Stimulated activated CD4-positive, alpha-beta T cell treated with anti-CD3 and anti-CD28 coated beads, Interleukin-15, amount 100 ng/mL, for 1 hour (primary cell): ENCODE data around the gene PRRT3.
A peak's percentile ranks its signal among the peaks of the same experiment; 100 is the strongest.

Source experiments
- DNase-seq, 2 donors: peaks; one replicate each; pipeline ENCODE4 v3.0.0-alpha.2; 2020; ENCODE audit warnings: low read depth in 1 of 2, low spot score in 1 of 2

The PRRT3 gene

GRCh38 chr3:9951962-9952805 is at the start of gene PRRT3:
TSS of gene PRRT3 (minus strand) at chr3:9952408. CDS start at chr3:9950115, 2,293 bp downstream.
- peak in 1 of 2 donors; percentile 51 for DNase-seq

DNA sequence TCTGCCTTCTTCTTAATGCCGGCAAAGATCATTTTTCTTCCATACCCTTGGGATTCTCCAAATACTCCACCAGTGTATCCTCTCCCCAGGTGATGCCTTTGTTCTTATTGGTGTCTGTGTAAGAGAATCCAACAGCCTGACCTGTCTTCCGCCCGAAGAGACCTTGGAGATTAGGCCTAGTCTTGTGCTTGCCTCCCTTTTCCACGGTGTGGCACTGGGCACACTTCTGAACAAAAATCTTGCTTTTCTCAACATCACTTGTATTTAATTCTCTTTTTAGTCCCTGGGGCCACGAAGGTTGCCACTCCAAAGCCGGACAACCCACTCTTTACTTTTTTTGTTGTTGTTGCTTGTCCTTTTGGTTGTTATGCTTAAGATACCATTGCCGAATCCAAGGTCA is 48.5 kb upstream of the PRRT3 start:
- DNase-seq, result no peak

DNA sequence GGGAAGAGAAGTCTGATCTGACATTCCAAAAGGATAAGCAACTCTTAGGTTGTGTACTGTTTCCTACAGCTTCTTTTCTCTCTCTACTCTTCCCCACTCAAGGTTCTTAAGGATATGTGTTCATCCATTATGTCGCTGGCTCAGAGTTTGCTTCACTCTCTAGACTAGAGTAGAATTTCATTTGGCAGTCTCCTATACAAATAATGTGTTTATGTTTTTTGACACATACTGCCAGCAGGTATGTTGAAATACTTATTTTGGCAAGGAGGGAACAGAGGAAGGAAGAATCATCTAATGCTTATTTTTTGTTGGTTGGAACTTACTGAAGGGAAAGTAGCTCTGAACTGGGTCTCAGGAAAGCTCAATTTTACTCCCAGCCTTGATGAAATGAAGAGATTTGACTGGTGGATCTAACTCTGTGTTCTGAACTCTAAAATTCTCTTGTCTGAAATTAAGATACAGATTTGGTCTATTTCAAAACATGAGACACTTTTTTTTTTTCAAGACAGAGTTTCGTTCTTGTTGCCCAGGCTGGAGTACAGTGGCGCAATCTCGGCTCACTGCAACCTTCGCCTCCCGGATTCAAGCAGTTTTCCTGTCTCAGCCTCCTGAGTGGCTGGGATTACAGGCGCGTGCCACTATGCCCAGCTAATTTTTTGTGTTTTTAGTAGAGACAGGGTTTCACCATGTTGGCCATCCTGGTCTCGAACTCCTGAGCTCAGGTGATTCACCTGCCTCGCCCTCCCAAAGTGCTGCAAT is 42.1 kb upstream of the PRRT3 start:
- DNase-seq, result no peak

DNA sequence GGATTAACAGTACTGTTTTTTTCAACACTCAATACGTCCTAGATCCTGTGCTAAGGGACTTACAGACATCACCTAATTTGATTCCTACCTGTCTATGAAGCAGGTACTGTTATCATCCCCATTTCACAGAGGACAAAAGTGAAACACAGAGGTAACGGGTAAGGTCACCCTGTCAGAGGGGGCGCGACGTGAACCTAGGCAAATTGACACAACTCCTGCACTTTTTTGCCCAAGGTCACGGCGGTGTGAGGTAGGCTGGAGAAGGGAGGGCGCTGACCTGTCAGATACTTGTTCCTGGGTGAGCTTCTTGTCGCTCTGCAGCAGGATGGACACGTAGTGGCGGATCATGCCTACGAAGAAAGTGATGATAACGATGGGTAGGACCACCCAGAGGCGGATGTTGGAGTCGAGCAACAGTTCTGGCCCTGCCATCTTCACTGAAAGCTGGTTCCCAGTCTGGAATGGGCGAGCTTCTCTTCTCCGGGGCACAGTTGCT is 34.1 kb upstream of the PRRT3 start:
- no peak for DNase-seq

GRCh38 chr3:9980251-9980650 is 28.0 kb upstream of the PRRT3 start:
- DNase-seq, result no peak

- DNase-seq, result no peak
Observed at GRCh38 chr3:9978710-9979305, 26.6 kb upstream of the PRRT3 start.

DNA sequence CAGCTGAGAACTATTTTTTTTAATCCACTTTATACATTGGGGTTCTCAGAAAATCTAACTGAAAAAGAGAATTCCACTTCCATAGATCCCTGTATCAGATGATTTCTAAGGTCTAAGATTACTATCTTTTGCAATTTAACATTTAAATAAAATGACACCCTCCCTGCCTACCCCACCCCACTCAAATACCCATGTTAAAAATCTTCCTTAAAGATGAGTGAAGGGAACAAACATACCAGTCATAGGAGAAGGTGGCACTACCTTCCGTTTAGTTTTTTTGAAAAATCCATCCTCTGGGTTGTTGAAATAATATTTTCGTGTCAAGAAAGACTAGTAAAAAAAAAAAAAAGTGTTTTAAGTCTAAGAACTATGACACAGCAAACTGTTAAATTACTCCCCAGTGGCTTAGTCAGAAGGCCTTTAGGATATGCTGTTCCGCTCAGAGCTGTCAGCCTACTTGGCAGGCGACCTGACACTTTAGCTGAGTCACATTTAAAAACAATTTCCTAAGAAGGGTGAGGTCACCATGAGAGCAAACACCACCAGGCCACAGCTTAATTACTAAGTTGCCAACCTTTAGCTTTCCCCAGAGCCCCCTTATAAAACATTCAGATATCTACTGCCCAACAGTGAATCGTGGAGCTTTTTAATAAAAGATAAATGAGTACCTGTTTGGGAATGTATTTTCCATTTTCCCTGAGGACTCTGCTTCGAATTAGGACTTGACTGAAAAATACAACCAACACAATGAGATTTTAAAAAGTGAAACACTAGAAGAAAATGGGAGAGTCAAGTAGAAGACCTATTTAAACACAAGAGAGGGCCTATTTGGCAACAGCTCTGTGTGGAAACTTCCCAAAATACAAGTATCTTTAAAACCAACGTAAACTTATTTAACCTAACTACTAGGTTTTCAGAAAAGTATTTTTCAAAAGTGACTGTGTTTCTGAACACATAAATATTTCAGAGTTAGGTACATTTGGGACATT is 24.8 kb upstream of the PRRT3 start:
- no peak for DNase-seq

DNA sequence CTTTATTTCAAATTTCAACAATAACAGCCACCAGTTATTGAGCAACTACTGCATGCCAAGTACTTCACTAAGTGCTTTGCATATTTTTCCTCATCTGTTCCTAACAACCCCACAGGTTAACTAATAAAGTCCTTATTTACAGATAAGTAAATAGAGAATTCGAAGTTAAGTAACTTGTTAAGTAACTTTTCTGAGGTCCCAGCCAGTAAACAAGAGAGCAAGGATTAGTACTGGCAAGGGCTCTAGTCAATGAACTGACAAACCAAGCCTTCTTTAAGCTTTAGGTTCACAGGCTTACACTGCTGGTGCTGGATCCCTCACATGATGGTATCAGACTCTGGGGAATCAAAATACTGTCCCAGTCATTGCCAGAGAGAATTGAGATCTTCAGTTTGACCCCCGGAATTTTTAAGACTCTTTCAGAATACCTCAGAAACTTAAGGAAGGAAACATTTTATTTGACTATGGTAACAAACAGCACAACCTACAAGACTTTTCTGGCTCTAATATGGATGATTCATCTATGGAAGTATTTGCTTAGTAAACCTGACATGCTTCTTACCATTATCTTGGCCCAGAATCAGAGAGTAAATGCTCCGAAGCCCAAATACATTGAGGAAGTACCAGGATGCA is 17.9 kb upstream of the PRRT3 start:
- DNase-seq, result no peak

GRCh38 chr3:9969632-9970019 is 17.4 kb upstream of the PRRT3 start:
- no peak for DNase-seq

- DNase-seq, result no peak
Observed at GRCh38 chr3:9966841-9967240, 14.6 kb upstream of the PRRT3 start.

DNA sequence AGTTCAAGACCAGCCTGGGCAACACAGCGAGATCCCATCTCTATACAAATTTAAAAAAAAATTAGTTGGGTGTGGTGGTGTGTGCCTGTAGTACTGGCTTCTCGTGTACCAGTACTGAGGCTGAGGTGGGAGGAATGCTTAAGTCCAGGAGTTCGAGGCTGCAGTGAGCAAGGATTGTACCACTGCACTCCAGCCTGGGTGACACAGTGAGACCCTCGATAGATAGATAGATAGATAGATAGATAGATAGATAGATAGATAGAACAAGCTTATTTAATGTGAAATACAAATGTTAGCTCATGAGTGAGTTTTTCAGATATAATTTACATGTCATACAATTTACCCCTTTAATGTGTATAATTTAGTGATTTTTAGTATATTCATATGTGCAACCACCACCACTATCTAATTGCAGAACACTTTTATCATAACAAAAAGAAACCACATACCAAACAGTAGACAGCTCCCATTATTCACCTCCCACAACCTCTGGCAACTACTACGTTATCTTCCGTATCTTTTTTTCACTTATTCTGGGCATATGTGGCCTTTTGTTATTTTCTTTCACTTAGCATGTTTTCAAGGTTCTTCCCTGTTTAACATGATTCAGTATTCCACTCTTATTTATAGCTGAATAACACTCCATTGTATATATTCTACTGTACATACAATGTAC is 13.1 kb upstream of the PRRT3 start:
- no peak for DNase-seq

DNA sequence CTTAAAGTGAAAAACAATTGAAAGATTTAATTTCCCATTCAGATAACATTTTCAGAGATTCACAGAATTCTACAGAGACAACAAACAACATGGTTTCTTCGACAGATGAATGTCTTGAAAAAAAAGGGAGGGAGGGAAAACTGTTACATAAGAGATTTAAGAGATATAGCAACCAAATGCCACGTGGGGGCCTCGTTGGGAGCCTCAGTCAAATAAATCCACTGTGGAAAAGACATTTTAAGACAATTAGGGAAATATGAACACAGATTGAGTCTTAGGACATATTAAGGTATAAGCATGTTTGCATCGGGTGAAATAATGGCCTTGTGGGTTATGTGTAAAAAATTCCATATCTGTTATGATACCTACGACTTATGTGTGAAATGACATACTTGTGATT is 5.0 kb upstream of the PRRT3 start:
- no peak for DNase-seq

DNA sequence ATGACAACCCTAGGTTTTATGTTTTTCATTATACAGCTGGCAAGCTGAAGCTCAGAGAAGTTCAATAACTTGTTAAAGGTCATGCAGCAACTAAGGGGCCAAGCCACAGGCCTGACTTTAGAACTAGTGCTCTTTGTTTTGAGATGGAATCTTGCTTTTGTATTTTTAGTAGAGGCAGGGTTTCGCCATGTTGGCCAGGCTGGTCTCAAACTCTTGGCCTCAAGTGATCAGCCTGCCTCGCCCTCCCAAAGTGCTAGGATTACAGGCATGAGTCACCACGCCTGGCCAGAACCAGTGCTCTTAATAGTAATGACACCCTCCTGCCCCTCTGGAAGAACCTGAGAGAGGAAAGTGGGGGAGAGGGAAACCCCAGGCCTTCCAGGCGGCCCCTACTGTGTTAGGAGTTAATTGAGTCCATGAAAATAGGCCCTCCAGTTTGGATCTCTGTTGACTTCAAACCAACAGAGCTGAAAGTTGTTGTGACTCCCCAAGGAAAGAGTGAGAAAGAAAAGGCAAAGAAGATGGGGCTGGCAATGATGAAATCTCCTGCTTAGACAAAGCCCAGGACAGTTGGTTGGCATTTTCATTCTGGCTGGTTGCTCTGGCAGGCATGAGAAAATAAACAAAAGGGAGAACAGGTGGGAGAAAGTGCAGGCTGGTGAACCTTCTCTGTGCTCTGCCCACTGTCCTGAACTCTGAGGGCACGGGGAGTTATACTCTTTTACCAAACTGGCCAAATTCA is 3.6 kb upstream of the PRRT3 start:
- DNase-seq, result no peak

DNA sequence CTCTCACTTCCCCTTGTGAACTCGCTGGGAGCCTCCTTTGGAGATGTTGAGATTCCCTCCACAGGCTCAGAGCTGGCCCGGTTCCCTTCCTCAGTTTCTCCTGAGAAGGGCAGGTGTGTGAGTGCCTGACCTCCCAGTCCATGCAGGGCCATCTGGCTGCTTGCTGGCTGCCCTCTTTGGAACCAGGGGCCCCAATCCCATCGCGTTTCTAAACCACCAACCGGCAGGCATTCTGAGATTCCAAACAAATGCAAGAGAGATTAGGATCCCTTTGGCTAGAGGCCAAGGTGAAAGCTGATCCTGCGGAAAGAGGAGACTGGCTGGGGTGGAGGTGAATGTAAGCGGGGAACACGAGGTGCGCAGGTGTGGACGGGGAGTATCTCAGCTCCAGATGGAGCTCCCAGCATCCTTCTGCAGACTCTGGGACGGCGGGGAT is 2.9 kb upstream of the PRRT3 start:
- no peak for DNase-seq

GRCh38 chr3:9951598-9951961 is 628 bp downstream of the PRRT3 start:
- DNase-seq, result no peak

DNA sequence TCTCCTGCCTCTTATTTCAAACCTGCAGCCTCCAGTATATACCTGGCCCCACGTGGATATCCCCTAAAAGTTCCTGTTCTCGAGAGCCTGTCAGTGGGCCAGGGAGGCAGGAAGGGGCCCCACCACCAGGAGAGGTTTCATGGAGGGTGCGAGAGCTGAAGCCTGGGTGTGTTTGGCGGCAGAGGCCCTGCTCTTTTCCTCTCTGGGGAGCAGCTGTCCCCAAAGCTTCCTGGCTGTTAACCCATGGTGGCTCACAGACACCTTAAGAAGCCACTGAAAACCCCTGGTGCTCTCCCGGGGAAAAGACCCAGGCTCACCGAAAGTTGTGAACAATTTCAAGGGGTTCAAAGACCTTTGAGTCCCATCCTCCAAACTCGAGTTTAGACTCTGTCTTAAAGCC is 1.1 kb downstream of the PRRT3 start:
- no peak for DNase-seq

GRCh38 chr3:9949626-9950025 is 2.6 kb downstream of the PRRT3 start:
- DNase-seq, result no peak

- DNase-seq, result no peak
Observed at GRCh38 chr3:9949115-9949514, 3.1 kb downstream of the PRRT3 start.

DNA sequence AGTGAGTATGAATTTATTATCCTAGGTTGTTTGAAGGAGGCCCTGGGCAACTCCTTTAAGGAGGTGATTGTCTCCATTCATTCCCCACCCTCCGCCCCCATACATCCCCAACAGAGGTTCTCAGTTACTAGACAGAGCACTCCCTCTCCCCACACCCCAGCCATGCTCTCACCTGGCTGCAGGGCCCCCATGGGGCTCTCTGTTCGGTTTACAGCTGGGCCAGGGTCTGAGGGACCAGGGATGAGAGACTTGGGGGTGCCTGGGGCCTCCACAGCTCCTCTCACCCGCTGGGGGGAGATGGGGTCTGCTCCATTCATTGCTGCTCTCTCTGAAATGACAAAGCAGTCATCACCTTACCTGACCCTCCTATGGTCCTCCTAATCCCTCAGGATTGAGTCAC is 3.6 kb downstream of the PRRT3 start:
- no peak for DNase-seq
